ENCODE data around the gene MARS1.
A peak's percentile ranks its signal among the peaks of the same experiment; 100 is the strongest.
"Not testable (repeated sequence)": the region's sequence is repeated elsewhere in the genome, so short reads cannot be mapped to it uniquely, and the experiment has no call there.

MARS1 gene

DNA sequence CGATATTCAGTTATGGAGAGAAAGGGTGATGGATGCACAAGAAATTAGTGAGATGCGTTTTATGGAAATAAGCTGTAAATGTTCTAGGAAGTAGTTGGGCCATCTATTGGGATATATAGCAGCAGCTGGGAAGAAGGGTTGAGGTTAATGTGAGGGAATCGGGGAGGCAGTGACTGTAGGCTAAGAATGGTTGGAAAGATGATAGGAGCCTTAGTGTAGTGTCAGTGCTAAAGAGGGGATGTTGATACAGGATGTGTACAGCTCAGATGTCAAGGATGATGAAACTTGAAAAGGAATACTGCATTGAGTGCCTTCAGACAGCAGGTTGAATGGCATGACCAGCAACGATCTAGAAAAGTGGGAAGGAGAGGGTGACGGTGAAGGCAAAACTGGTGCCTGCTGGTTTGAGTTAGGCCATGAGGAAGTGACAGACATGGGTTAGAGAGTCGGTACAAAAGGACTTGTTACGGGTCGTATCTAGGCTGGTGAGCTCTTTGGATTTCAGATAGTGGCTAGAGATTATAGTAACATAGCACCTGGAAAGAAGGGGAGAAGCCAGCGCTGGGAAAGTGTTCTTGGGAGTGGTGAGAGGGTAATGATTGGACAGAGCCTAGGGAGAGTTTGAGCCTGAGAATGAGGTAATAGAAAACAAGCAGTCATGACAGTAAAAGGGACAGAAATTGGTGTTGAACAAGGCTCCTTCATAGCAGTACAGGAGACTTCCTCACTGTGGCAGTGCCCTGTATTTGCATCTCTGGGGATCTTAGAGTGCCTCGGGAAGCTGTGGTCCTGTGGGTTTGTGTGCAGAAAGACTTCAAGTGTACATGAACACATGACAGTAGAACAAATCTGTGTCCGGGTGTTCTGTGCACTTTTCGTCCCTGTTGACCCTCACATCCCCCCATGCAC, 9.6 kb downstream of the MARS1 start:
- no peak for DNase-seq

- no peak for DNase-seq
These were observed 10.2 kb downstream of the MARS1 start for GRCh38 chr12:57498132-57498502.

DNA sequence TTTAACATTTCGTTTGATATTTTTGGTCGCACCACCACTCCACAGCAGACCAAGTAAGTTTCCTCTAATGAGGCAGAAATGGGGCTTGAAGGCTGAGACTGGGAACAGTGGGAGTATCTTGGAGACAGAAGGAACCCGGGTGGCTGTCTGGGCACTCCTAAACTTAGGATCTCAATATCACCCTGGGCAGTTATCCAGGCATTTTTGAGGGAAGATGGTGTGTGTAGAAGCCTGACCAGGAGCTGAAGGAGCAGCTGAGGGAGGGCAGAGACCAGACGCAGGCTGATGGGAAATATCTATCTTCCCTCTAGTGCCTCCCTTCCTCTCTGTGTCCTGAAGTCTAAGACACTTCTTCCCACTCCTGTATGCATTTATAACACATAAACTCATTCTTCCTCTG, 10.7 kb downstream of the MARS1 start:
- no peak for DNase-seq

DNA sequence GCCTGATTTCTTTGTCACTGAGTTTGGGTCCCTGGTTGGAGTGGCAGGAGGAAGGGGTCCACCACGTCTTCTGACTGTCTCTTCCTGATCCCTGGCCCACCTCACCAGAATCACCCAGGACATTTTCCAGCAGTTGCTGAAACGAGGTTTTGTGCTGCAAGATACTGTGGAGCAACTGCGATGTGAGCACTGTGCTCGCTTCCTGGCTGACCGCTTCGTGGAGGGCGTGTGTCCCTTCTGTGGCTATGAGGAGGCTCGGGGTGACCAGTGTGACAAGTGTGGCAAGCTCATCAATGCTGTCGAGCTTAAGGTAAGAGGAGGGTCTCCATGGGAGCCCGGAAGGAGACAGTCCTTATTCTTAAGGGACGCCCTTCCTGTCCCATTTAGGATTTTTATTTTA, 12.3 kb downstream of the MARS1 start:
- no peak for DNase-seq

GRCh38 chr12:57502311-57502969, 14.6 kb downstream of the MARS1 start:
- DNase-seq = not testable (repeated sequence)

- DNase-seq = not testable (repeated sequence)
These were observed 18.7 kb downstream of the MARS1 start for GRCh38 chr12:57506541-57506940.

DNA sequence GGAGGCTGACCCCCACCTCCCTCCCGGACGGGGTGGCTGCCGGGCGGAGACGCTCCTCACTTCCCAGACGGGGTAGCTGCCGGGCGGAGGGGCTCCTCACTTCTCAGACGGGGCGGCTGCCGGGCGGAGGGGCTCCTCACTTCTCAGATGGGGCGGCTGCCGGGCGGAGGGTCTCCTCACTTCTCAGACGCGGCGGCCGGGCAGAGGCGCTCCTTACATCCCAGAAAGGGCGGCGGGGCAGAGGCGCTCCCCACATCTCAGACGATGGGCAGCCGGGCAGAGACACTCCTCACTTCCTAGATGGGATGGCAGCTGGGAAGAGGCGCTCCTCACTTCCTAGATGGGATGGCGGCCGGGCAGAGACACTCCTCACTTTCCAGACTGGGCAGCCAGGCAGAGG, 19.9 kb downstream of the MARS1 start:
- DNase-seq = not testable (repeated sequence)

- no peak for DNase-seq
These were observed 23.3 kb downstream of the MARS1 start for GRCh38 chr12:57511161-57511560.

DNA sequence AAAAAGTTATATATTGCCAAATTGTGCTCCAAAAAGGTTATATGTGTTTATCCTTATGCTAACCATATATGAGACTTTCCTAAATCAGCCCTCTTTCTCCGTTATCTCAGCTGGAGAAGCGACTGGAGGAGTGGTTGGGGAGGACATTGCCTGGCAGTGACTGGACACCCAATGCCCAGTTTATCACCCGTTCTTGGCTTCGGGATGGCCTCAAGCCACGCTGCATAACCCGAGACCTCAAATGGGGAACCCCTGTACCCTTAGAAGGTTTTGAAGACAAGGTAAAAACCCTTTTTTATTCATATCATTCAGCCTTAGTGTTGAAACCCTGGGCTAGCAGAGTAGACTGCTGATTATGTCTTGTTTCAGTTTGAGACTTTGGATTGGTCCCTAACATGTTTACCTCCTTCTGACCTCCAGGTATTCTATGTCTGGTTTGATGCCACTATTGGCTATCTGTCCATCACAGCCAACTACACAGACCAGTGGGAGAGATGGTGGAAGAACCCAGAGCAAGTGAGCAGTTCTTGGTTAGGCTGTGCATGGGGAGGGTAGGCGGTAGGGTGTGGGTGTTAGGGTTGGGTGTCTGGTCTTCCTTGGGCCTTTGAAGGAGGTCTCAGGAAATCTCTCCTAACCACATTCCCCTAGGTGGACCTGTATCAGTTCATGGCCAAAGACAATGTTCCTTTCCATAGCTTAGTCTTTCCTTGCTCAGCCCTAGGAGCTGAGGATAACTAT, 23.9 kb downstream of the MARS1 start:
- no peak for DNase-seq

DNA sequence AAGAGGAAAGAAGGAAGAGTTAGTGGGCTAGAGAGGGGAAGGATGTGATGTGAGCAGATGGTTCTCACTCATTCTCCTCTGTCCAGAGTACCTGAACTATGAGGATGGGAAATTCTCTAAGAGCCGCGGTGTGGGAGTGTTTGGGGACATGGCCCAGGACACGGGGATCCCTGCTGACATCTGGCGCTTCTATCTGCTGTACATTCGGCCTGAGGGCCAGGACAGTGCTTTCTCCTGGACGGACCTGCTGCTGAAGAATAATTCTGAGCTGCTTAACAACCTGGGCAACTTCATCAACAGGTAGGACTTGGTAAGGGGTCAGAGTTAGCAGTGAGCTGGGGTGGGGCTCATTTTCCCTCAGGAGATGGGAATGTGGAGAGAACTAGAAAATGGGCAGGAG, 24.8 kb downstream of the MARS1 start:
- DNase-seq = no peak

- DNase-seq = no peak
These were observed 25.4 kb downstream of the MARS1 start for GRCh38 chr12:57513266-57513665.

- not testable (repeated sequence) for DNase-seq
These were observed 25.8 kb downstream of the MARS1 start for GRCh38 chr12:57513677-57514076.

- DNase-seq = not testable (repeated sequence)
These were observed 26.4 kb downstream of the MARS1 start for GRCh38 chr12:57514246-57514645.

DNA sequence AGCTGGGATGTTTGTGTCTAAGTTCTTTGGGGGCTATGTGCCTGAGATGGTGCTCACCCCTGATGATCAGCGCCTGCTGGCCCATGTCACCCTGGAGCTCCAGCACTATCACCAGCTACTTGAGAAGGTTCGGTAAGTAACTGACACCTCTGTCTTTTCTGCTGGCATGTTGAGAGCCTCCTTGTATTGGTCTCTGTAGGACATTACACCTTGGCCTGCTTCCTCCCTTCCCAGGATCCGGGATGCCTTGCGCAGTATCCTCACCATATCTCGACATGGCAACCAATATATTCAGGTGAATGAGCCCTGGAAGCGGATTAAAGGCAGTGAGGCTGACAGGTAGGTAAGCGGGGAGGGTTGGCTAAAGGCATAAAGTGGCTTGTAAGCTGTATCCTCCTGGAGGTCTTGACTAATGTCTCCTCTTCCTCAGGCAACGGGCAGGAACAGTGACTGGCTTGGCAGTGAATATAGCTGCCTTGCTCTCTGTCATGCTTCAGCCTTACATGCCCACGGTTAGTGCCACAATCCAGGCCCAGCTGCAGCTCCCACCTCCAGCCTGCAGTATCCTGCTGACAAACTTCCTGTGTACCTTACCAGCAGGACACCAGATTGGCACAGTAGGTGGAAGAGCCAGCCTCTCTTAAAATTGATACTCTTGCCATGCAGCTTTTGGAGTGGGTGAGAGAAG, 27.0 kb downstream of the MARS1 start:
- no peak for DNase-seq

DNA sequence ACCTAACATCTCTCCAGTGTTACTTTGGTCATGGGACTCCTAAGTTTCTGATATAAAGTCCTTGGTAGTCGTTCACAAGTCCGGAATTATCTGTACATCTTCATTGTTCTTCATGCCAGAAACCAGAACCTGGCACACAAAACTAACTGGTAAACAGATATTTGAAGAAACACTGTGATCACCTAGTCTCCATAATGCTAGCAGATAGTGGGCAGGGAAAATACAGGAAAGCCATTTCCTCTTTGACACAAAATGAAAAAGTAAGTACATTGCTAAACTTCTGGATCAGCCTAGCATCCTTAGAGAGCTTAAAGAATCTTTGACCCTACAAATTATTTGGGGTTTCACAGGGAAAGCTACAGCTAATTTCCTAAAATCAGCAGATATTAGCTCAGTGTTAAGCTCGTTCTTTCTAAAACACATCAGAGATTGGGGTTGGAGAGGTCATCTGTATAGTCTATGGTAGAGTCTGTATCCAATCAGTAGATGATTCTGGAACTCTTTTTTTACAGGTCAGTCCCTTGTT, 27.6 kb downstream of the MARS1 start:
- no peak for DNase-seq

GRCh38 chr12:57515934-57516541, 28.2 kb downstream of the MARS1 start:
- DNase-seq = no peak

- DNase-seq = no peak
These were observed 28.8 kb downstream of the MARS1 start for GRCh38 chr12:57516617-57517153.

DNA sequence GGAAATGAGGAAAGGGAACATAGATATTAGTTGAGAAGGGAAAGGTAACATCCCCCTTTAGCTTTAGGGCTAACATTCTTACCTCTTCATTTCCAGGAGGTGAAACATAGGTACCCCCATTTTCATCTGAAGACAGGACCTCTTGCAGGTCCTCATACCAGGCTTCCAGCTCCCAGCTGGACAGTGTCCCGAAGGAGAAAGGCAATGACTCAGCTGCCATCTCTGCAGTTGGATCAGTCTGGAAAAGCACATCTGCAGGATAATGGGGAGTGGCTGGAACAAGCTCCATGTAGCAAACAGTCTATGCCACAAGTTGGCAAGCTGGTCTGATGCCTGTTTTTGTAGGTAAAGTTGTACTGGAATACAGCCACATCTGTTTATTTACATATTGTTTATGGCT, 29.3 kb downstream of the MARS1 start:
- peak; percentile 47 for DNase-seq

GRCh38 chr12:57517718-57518117, 29.9 kb downstream of the MARS1 start:
- DNase-seq = not testable (repeated sequence)

- DNase-seq = no peak
These were observed 30.5 kb downstream of the MARS1 start for GRCh38 chr12:57518176-57518919.
